Rectal smooth muscle tissue (tissue), 1 donor: ENCODE data around the gene RANGAP1.
"Not testable (repeated sequence)": the region's sequence is repeated elsewhere in the genome, so short reads cannot be mapped to it uniquely, and the experiment has no call there.

Source experiments
- H3K27ac ChIP-seq: one replicate; pipeline ENCODE4 v1.7.0; 2013; ENCODE audit warnings: low read depth, low read length, inconsistent platforms
- H3K27me3 ChIP-seq: one replicate; pipeline ENCODE4 v1.7.0; 2013; ENCODE audit warnings: low read length; ENCODE audit not compliant: control insufficient read depth, insufficient read depth
- H3K36me3 ChIP-seq: one replicate; pipeline ENCODE4 v1.7.0; 2013; ENCODE audit warnings: low read length; ENCODE audit not compliant: control insufficient read depth, insufficient read depth
- H3K4me1 ChIP-seq: one replicate; pipeline ENCODE4 v1.7.0; 2013; ENCODE audit warnings: low read length; ENCODE audit not compliant: control insufficient read depth, insufficient read depth
- H3K4me3 ChIP-seq: one replicate; pipeline ENCODE4 v1.7.0; 2013; ENCODE audit warnings: low read length
- H3K9ac ChIP-seq: one replicate; pipeline ENCODE4 v1.7.0; 2013; ENCODE audit warnings: low read length

RANGAP1 gene

GRCh38 chr22:41264408-41264941 lies 21.5 kb downstream of the RANGAP1 start:
- H3K36me3 ChIP-seq, result peaks cover 52% of the 10 kb centered on the region
- H3K4me3 ChIP-seq, result no peak overlapping the region
- H3K9ac ChIP-seq, result no peak overlapping the region
- no peaks in the 10 kb centered on the region for H3K27me3 ChIP-seq
- no peak overlapping the region for H3K27ac ChIP-seq
- H3K4me1 ChIP-seq, result no peaks in the 10 kb centered on the region

GRCh38 chr22:41263704-41264103 lies 22.3 kb downstream of the RANGAP1 start:
- Histone ChIP-seq H3K9ac (no peak overlapping the region), H3K4me3 (no peak overlapping the region), H3K27ac (no peak overlapping the region), H3K36me3 (peaks cover 54% of the 10 kb centered on the region), H3K27me3 (no peaks in the 10 kb centered on the region), H3K4me1 (no peaks in the 10 kb centered on the region)

- H3K4me1 ChIP-seq, result no peaks in the 10 kb centered on the region
- H3K27ac ChIP-seq, result no peak overlapping the region
Measured at GRCh38 chr22:41262250-41262765, 23.7 kb downstream of the RANGAP1 start.

GRCh38 chr22:41261541-41262249 lies 24.3 kb downstream of the RANGAP1 start:
- Histone ChIP-seq H3K36me3 (peaks cover 52% of the 10 kb centered on the region), H3K9ac (no peak overlapping the region), H3K27me3 (no peaks in the 10 kb centered on the region), H3K4me1 (no peaks in the 10 kb centered on the region), H3K4me3 (no peak overlapping the region), H3K27ac (no peak overlapping the region)

More at GRCh38 chr22:41262250-41262765, 23.7 kb downstream of the RANGAP1 start:
- Histone ChIP-seq H3K9ac (no peak overlapping the region), H3K27me3 (no peaks in the 10 kb centered on the region), H3K4me3 (no peak overlapping the region), H3K36me3 (peaks cover 52% of the 10 kb centered on the region)

GRCh38 chr22:41260871-41261270 lies 25.1 kb downstream of the RANGAP1 start:
- H3K27ac ChIP-seq, result no peak overlapping the region

GRCh38 chr22:41259756-41260155 lies 26.2 kb downstream of the RANGAP1 start:
- peaks cover 61% of the 10 kb centered on the region for H3K36me3 ChIP-seq
- H3K27me3 ChIP-seq, H3K4me3 ChIP-seq, H3K4me1 ChIP-seq, H3K9ac ChIP-seq, H3K27ac ChIP-seq: not testable (repeated sequence)

More at GRCh38 chr22:41260871-41261270, 25.1 kb downstream of the RANGAP1 start:
- no peak overlapping the region for H3K9ac ChIP-seq
- no peaks in the 10 kb centered on the region for H3K27me3 ChIP-seq
- no peak overlapping the region for H3K4me3 ChIP-seq
- H3K36me3 ChIP-seq, result peaks cover 57% of the 10 kb centered on the region
- no peaks in the 10 kb centered on the region for H3K4me1 ChIP-seq

- H3K36me3 ChIP-seq, result peaks cover 59% of the 10 kb centered on the region
- no peak overlapping the region for H3K4me3 ChIP-seq
- H3K9ac ChIP-seq, result no peak overlapping the region
- no peaks in the 10 kb centered on the region for H3K4me1 ChIP-seq
- H3K27me3 ChIP-seq, result no peaks in the 10 kb centered on the region
- H3K27ac ChIP-seq, result no peak overlapping the region
Measured at GRCh38 chr22:41257696-41258095, 28.3 kb downstream of the RANGAP1 start.

- H3K27me3 ChIP-seq, result no peaks in the 10 kb centered on the region
- no peak overlapping the region for H3K9ac ChIP-seq
- no peaks in the 10 kb centered on the region for H3K4me1 ChIP-seq
- H3K27ac ChIP-seq, result no peak overlapping the region
- H3K36me3 ChIP-seq, result peaks cover 57% of the 10 kb centered on the region
- no peak overlapping the region for H3K4me3 ChIP-seq
Measured at GRCh38 chr22:41256254-41257253, 29.4 kb downstream of the RANGAP1 start.

GRCh38 chr22:41254230-41254629 lies 31.8 kb downstream of the RANGAP1 start:
- Histone ChIP-seq H3K27me3 (no peaks in the 10 kb centered on the region), H3K27ac (no peak overlapping the region), H3K4me1 (no peaks in the 10 kb centered on the region), H3K4me3 (no peak overlapping the region), H3K36me3 (peaks cover 60% of the 10 kb centered on the region), H3K9ac (no peak overlapping the region)

GRCh38 chr22:41252365-41252764 lies 33.6 kb downstream of the RANGAP1 start:
- H3K27me3 ChIP-seq, result no peaks in the 10 kb centered on the region
- H3K4me1 ChIP-seq, result no peaks in the 10 kb centered on the region
- no peak overlapping the region for H3K9ac ChIP-seq
- peaks cover 57% of the 10 kb centered on the region for H3K36me3 ChIP-seq
- H3K4me3 ChIP-seq, result no peak overlapping the region
- no peak overlapping the region for H3K27ac ChIP-seq

GRCh38 chr22:41250127-41250526 lies 35.9 kb downstream of the RANGAP1 start:
- H3K36me3 ChIP-seq, result peaks cover 58% of the 10 kb centered on the region
- no peaks in the 10 kb centered on the region for H3K4me1 ChIP-seq
- H3K4me3 ChIP-seq, result no peak overlapping the region
- H3K27me3 ChIP-seq, result no peaks in the 10 kb centered on the region
- no peak overlapping the region for H3K27ac ChIP-seq
- no peak overlapping the region for H3K9ac ChIP-seq

GRCh38 chr22:41249442-41249841 lies 36.5 kb downstream of the RANGAP1 start:
- Histone ChIP-seq H3K9ac (no peak overlapping the region), H3K36me3 (peaks cover 54% of the 10 kb centered on the region), H3K27me3 (no peaks in the 10 kb centered on the region), H3K4me3 (no peak overlapping the region), H3K27ac (no peak overlapping the region), H3K4me1 (no peaks in the 10 kb centered on the region)
